Heart left ventricle (tissue), 13 donors: ENCODE measurements around the gene PTK7.

Source experiments
- POLR2A ChIP-seq, 2 donors: fragments of 450-650 bp; IDR thresholded peaks; one replicate each; pipeline ENCODE4 v1.6.1; 2017; ENCODE audit warnings: antibody characterized with exemption in 2 of 2, mild to moderate bottlenecking in 2 of 2, moderate library complexity in 2 of 2
- TF ChIP-seq, protein P1 (sequence below), 12 donors: fragments of 200-600 bp; sonication (generic) in 4 of 12; IDR thresholded peaks; one replicate each; pipeline versions ENCODE4 v1.5.0 to v1.8.0; 2018 to 2022; ENCODE audit warnings: antibody characterized with exemption in 12 of 12, mild to moderate bottlenecking in 5 of 12
- donor health status: ischemic (EF 13 %, LVEDD 7.1; RV severe dilation, severe dysfunction).
- donor health status: DM: no; HTN: yes; CAD: no.
- donor health status: DM: no; HTN: no; CAD: no.
- donor health status: ischemic (EF 25% LVEDD 6.9; RV normal size, moderate dysfunction).
- donor health status: ischemic (EF 25% LVEDD 5.7; RV mildly dilated, moderate dysfunction).
- donor health status: ischemic (EF 35%, LVEDD 5.7; RV mildly dilated, moderate dysfunction).
- donor health status: nonischemic (EF 11% LVEDD 7.7; RV severe dilation, severe dysfunction).
- donor health status: DM: yes; HTN: yes; CAD: no.
- donor health status: PGD.
- donor health status: ischemic (EF 29% LVEDD 5.4; RV normal size, mild dysfunction).
- donor health status: nonischemic (EF 23%, LVEDD 6.1; RV moderate dilation, normal function).

DNA sequence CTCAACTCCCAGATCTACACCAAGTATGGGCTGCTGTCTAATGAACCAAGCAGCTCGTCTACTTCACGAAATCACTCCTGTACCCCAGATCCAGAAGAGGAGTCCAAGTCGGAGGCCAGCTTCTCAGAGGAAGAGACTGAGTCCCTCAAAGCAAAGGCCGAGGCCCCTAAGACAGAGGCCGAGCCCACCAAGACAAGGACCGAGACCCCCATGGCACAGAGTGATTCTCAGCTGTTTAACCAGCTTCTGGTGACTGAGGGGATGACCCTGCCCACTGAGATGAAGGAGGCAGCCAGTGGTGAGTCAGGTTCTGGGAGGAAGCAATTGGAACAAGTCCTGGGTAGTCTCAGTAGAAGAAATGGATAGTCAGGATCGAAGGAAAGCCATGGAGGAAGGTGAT is 111.7 kb downstream of the PTK7 start:
- no peak for TF ChIP-seq POLR2A (IDR thresholded peaks at IDR 0.05)
- TF ChIP-seq, protein P1, sequence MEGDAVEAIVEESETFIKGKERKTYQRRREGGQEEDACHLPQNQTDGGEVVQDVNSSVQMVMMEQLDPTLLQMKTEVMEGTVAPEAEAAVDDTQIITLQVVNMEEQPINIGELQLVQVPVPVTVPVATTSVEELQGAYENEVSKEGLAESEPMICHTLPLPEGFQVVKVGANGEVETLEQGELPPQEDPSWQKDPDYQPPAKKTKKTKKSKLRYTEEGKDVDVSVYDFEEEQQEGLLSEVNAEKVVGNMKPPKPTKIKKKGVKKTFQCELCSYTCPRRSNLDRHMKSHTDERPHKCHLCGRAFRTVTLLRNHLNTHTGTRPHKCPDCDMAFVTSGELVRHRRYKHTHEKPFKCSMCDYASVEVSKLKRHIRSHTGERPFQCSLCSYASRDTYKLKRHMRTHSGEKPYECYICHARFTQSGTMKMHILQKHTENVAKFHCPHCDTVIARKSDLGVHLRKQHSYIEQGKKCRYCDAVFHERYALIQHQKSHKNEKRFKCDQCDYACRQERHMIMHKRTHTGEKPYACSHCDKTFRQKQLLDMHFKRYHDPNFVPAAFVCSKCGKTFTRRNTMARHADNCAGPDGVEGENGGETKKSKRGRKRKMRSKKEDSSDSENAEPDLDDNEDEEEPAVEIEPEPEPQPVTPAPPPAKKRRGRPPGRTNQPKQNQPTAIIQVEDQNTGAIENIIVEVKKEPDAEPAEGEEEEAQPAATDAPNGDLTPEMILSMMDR (IDR thresholded peaks at IDR 0.05): no peak
